Smooth muscle cell (in vitro differentiated cells): ENCODE data around the gene GSTM1. TPM values are rescaled to one million over a fixed set of nuclear protein-coding genes. Genes with fewer than 3 reads are reported as not detected.
A peak's percentile ranks its signal among the peaks of the same experiment; 100 is the strongest.

Source experiments
- DNase-seq: peaks from one replicate; lab custom pipeline; 2025; ENCODE audit not compliant: unreplicated experiment; lab: John Stamatoyannopoulos, UW
- H2AFZ ChIP-seq: fragments of 200-600 bp; sonication (generic); 2 replicates; pipeline ENCODE4 v1.6.0; 2016; ENCODE audit warnings: antibody characterized with exemption, low read depth, mild to moderate bottlenecking
- H3F3A ChIP-seq: fragments of 200-600 bp; sonication (generic); 2 replicates; pipeline ENCODE4 v1.6.0; 2017; ENCODE audit warnings: antibody characterized with exemption, low read depth
- H3K27ac ChIP-seq: fragments of 200-600 bp; sonication (generic); 2 replicates; pipeline ENCODE4 v1.5.1; 2016; ENCODE audit warnings: low read depth, mild to moderate bottlenecking
- H3K27me3 ChIP-seq: fragments of 200-600 bp; sonication (generic); 2 replicates; pipeline ENCODE4 v1.6.1; 2016; ENCODE audit warnings: low read depth, mild to moderate bottlenecking
- H3K36me3 ChIP-seq: fragments of 200-600 bp; sonication (generic); 2 replicates; pipeline ENCODE4 v1.5.1; 2016; ENCODE audit warnings: low read depth
- H3K4me1 ChIP-seq: fragments of 200-600 bp; sonication (generic); 2 replicates; pipeline ENCODE4 v1.5.1; 2016; ENCODE audit warnings: low read depth
- H3K4me2 ChIP-seq: fragments of 200-600 bp; sonication (generic); 2 replicates; pipeline ENCODE4 v1.6.0; 2016; ENCODE audit warnings: mild to moderate bottlenecking
- H3K4me3 ChIP-seq: fragments of 200-600 bp; sonication (generic); 2 replicates; pipeline ENCODE4 v1.5.1; 2016; ENCODE audit warnings: mild to moderate bottlenecking
- H3K79me2 ChIP-seq: fragments of 200-600 bp; sonication (generic); 2 replicates; pipeline ENCODE4 v1.6.0; 2016; ENCODE audit warnings: low read depth, mild to moderate bottlenecking
- H3K9ac ChIP-seq: fragments of 200-600 bp; sonication (generic); 2 replicates; pipeline ENCODE4 v1.6.0; 2016; ENCODE audit warnings: low read depth
- H3K9me3 ChIP-seq: fragments of 200-600 bp; sonication (generic); replicated peaks from 2 replicates; pipeline ENCODE4 v1.5.1; 2016; ENCODE audit warnings: low read depth
- H4K20me1 ChIP-seq: fragments of 200-600 bp; sonication (generic); 2 replicates; pipeline ENCODE4 v1.6.0; 2016; ENCODE audit warnings: low read depth
- WGBS: methylation state at CpG from one replicate; pipeline ENCODE4 v1.1.7; 2016; ENCODE audit warnings: low lambda C conversion rate; 5-methylcytosine and 5-hydroxymethylcytosine counted together
- polyA plus RNA-seq: library from polyadenylated mRNA; unstranded; fragments of >200 nt; fragmentation: Nextera tagmentation; extraction: Ambion mirVana; gene quantifications from 2 replicates; pipeline ENCODE4 v1.2.1, GENCODE V29; 2016
- total RNA-seq: library from RNA; depleted of rRNA; stranded (reverse); fragments of >200 nt; gene quantifications from 2 replicates; pipeline ENCODE4 v1.2.3, GENCODE V29; 2014
- TF ChIP-seq, protein P1 (sequence below): fragments of 200-600 bp; sonication (generic); IDR thresholded peaks from 2 replicates; pipeline ENCODE4 v1.5.1; 2017; ENCODE audit warnings: borderline replicate concordance, mild to moderate bottlenecking, antibody characterized with exemption; ENCODE audit not compliant: insufficient read depth, poor library complexity, severe bottlenecking

GSTM1 gene
- total and polyA plus RNA-seq, 2 experiments from 2014 or later, result 20.9 to 31.4 TPM

DNA sequence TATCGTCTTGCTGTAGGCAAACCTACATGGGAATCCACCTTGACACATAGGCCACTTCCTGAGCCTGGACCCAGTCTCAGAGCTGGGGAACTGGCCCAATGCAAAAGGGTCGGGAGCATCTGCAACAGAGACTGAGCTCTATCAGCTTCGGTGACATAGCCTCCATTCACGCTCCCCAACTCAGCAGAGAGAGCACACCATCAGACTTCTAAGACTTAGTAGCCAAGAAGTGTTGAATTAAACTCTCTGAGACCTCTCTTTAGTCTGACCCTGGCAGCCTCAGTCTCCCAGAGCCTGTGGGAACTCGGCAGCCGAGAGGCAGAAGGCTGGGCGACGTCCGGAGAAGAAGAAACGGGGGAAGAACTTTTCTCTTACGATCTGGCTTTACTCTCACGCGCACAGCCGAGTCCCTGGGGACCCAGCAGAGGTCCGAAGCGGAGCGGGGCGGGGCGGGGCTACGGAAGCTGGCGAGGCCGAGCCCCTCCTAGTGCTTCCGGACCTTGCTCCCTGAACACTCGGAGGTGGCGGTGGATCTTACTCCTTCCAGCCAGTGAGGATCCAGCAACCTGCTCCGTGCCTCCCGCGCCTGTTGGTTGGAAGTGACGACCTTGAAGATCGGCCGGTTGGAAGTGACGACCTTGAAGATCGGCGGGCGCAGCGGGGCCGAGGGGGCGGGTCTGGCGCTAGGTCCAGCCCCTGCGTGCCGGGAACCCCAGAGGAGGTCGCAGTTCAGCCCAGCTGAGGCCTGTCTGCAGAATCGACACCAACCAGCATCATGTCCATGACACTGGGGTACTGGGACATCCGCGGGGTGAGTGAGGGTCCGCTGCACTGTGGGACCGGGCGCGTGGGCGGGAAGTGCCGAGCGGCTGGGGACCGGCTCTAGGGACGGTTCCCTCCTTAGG lies 31.8 kb upstream of the GSTM1 start, which contains the start of gene GSTM4:
Gene GSTM4, plus strand, starts transcription at position 485 of the 905 bp plus-strand sequence. Its CDS starts 291 bp downstream, at position 776.
- no peaks in the 10 kb centered on the region for H3F3A ChIP-seq
- TF ChIP-seq, protein P1, sequence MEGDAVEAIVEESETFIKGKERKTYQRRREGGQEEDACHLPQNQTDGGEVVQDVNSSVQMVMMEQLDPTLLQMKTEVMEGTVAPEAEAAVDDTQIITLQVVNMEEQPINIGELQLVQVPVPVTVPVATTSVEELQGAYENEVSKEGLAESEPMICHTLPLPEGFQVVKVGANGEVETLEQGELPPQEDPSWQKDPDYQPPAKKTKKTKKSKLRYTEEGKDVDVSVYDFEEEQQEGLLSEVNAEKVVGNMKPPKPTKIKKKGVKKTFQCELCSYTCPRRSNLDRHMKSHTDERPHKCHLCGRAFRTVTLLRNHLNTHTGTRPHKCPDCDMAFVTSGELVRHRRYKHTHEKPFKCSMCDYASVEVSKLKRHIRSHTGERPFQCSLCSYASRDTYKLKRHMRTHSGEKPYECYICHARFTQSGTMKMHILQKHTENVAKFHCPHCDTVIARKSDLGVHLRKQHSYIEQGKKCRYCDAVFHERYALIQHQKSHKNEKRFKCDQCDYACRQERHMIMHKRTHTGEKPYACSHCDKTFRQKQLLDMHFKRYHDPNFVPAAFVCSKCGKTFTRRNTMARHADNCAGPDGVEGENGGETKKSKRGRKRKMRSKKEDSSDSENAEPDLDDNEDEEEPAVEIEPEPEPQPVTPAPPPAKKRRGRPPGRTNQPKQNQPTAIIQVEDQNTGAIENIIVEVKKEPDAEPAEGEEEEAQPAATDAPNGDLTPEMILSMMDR, result no peak
- no peaks in the 10 kb centered on the region for H3K79me2 ChIP-seq
- H3K9me3 ChIP-seq, result no peaks in the 10 kb centered on the region
- H3K4me1 ChIP-seq, result no peaks in the 10 kb centered on the region
- peak; percentile 58 for DNase-seq
- H4K20me1 ChIP-seq, result no peaks in the 10 kb centered on the region
- peak within 1 kb of the TSS; percentile 89 for H3K4me2 ChIP-seq
- 4% methylated on average over 54 of the region's 54 CpGs for WGBS
- H2AFZ ChIP-seq, result peak within 1 kb of the TSS; percentile 86
- peak within 1 kb of the TSS; percentile 68 for H3K4me3 ChIP-seq
- peak within 1 kb of the TSS; percentile 36 for H3K9ac ChIP-seq
- peaks cover 16% of the 10 kb centered on the region for H3K27me3 ChIP-seq
- H3K36me3 ChIP-seq, result no peaks in the 10 kb centered on the region
- H3K27ac ChIP-seq, result peak within 1 kb of the TSS; percentile 36

DNA sequence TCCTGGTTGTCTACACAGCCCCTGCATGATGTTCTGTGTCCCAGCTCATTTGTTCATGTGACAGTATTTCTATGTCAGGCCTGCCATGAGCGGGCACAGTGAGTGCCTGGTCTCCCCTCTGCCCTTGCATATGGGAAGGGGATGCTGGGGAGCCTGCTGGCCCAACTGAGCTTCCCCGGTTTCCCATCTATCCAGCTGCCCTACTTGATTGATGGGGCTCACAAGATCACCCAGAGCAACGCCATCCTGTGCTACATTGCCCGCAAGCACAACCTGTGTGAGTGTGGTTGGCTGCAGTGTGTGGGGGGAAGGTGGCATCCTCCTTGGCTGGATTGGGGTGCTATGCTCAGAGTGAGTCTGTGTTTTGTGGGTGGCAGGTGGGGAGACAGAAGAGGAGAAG lies 30.2 kb upstream of the GSTM1 start:
- Histone ChIP-seq H3K4me1 (no peaks in the 10 kb centered on the region), H3K27me3 (peaks cover under 1% of the 10 kb centered on the region), H3K79me2 (no peaks in the 10 kb centered on the region), H3K9ac (no peak overlapping the region), H2AFZ (no peak overlapping the region), H3K9me3 (no peaks in the 10 kb centered on the region), H3K27ac (no peak overlapping the region), H4K20me1 (no peaks in the 10 kb centered on the region), H3K36me3 (no peaks in the 10 kb centered on the region), H3K4me2 (no peak overlapping the region), H3F3A (no peaks in the 10 kb centered on the region), H3K4me3 (no peak overlapping the region)
- TF ChIP-seq, protein P1, result no peak
- DNase-seq, result no peak
- WGBS, result 100% methylated on average over 4 of the region's 4 CpGs

DNA sequence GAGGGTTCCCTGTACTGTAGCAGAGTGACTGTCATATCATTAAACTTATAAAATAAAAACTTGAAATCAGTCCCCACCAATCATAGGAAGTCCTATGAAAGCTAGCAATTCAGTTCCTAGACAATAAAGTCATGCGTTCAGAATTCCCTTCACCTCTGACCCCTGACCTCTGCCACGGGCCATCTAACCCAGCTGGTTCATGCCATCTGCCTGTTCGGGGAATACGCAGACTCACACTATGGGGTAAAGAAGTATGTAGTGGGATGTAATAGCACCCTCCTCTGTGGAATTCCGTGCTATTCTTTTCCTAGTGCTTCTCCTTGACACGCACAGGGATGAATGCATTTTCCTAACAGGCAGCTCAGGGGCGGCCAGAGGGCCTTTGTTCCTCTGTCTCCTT lies 29.6 kb upstream of the GSTM1 start:
- Histone ChIP-seq H3K4me3 (no peak overlapping the region), H3K27me3 (no peaks in the 10 kb centered on the region), H3F3A (no peaks in the 10 kb centered on the region), H3K27ac (no peak overlapping the region), H3K9me3 (no peaks in the 10 kb centered on the region), H2AFZ (no peak overlapping the region), H3K4me2 (no peak overlapping the region), H3K36me3 (no peaks in the 10 kb centered on the region), H4K20me1 (no peaks in the 10 kb centered on the region), H3K4me1 (no peaks in the 10 kb centered on the region), H3K9ac (no peak overlapping the region), H3K79me2 (no peaks in the 10 kb centered on the region)
- TF ChIP-seq, protein P1, result no peak
- no peak for DNase-seq
- WGBS, result 95% methylated on average over 7 of the region's 7 CpGs
